AG04449 (cell line): Measurements from ENCODE around the gene YAF2.
A peak's percentile ranks its signal among the peaks of the same experiment; 100 is the strongest.
"Not testable (repeated sequence)": the region's sequence is repeated elsewhere in the genome, so short reads cannot be mapped to it uniquely, and the experiment has no call there.

ENCODE experiments used
- CTCF ChIA-PET: fragments of 350-600 bp; formaldehyde crosslinking; extraction: SDS; loops from one replicate; lab custom pipeline; 2021; ENCODE audit warnings: antibody characterized with exemption; lab: Yijun Ruan, JAX
- POLR2A ChIA-PET: fragments of 400-600, 350-600 bp; formaldehyde crosslinking; extraction: SDS; loops from one replicate; lab custom pipeline; 2020; ENCODE audit warnings: antibody characterized with exemption, inconsistent platforms; lab: Yijun Ruan, JAX
- DNase-seq: peaks from one replicate; pipeline ENCODE4 v3.0.0-alpha.2; 2010; ENCODE audit warnings: low read depth, low spot score
- H3K4me3 ChIP-seq: 2 replicates; pipeline ENCODE4 v1.5.1; 2011; ENCODE audit warnings: low read depth, mild to moderate bottlenecking, control low read depth, low read length
- CTCF ChIP-seq: IDR thresholded peaks from one replicate; pipeline ENCODE4 v1.5.1; 2011; ENCODE audit warnings: mild to moderate bottlenecking, moderate library complexity, low read length, control low read depth, inconsistent platforms; ENCODE audit not compliant: insufficient read depth; ENCODE audit errors: missing control alignments

YAF2 gene

GRCh38 chr12:42237853-42238239, 202 bp downstream of the YAF2 start:
- no peak for DNase-seq
- TF ChIP-seq CTCF = no peak
- peak overlapping the region; percentile 84 for H3K4me3 ChIP-seq
- ChIA-PET POLR2A (interaction anchor here (0.6 kb wide), 1 partner anchor 79 kb away, joined by 3 read pairs; no protein-coding TSS in a partner anchor), CTCF (no interaction called here)

GRCh38 chr12:42237052-42237852, 796 bp downstream of the YAF2 start:
- CTCF ChIA-PET = interaction anchor here (0.9 to 2.3 kb wide), 4 partner anchors 15 to 1101 kb away, joined by 3 to 5 read pairs (median 3); no protein-coding TSS in a partner anchor
- TF ChIP-seq CTCF = peak; percentile 62
- POLR2A ChIA-PET = interaction anchor here (0.6 kb wide), 1 partner anchor 79 kb away, joined by 3 read pairs; no protein-coding TSS in a partner anchor
- H3K4me3 ChIP-seq = peak overlapping the region; percentile 84
- no peak for DNase-seq

GRCh38 chr12:42236017-42236416, 2.0 kb downstream of the YAF2 start:
- ChIA-PET CTCF (interaction anchor here (0.9 to 2.3 kb wide), 6 partner anchors 14 to 1102 kb away, joined by 3 to 5 read pairs (median 3); no protein-coding TSS in a partner anchor), POLR2A (no interaction called here)

GRCh38 chr12:42235426-42235825, 2.6 kb downstream of the YAF2 start:
- no peak for TF ChIP-seq CTCF
- no peak for DNase-seq
- ChIA-PET CTCF (interaction anchor here (0.9 to 2.3 kb wide), 4 partner anchors 16 to 1103 kb away, joined by 3 to 5 read pairs (median 4); no protein-coding TSS in a partner anchor), POLR2A (no interaction called here)
- no peak overlapping the region for H3K4me3 ChIP-seq

More at GRCh38 chr12:42236017-42236416, 2.0 kb downstream of the YAF2 start:
- DNase-seq = no peak
- no peak for TF ChIP-seq CTCF
- no peak overlapping the region for H3K4me3 ChIP-seq

- DNase-seq = no peak
- POLR2A ChIA-PET = no interaction called here
- TF ChIP-seq CTCF = no peak
- H3K4me3 ChIP-seq = no peak overlapping the region
- CTCF ChIA-PET = interaction anchor here (0.9 to 1.6 kb wide), 2 partner anchors 97 to 334 kb away, joined by 3 to 4 read pairs; no protein-coding TSS in a partner anchor
Measured at GRCh38 chr12:42234970-42235369, 3.1 kb downstream of the YAF2 start.

GRCh38 chr12:42227525-42227924, 10.5 kb downstream of the YAF2 start:
- H3K4me3 ChIP-seq, CTCF ChIA-PET, POLR2A ChIA-PET, DNase-seq: not testable (repeated sequence)

- DNase-seq, CTCF ChIA-PET, POLR2A ChIA-PET, H3K4me3 ChIP-seq: not testable (repeated sequence)
Measured at GRCh38 chr12:42224501-42224900, 13.5 kb downstream of the YAF2 start.
